H1 (cell line): ENCODE measurements around the gene IL17REL. TPM values are rescaled to one million over a fixed set of nuclear protein-coding genes. Genes with fewer than 3 reads are reported as not detected.

Source experiments
- CTCF ChIA-PET: fragments of 300-600 bp; sonication (Branson Sonifier 250); formaldehyde crosslinking; loops from one replicate; lab custom pipeline; 2021; ENCODE audit not compliant: partially characterized antibody; lab: Charles Lee
- POLR2A ChIA-PET: fragments of 300-600 bp; sonication (Branson Sonifier 250); formaldehyde crosslinking; loops from one replicate; lab custom pipeline; 2021; ENCODE audit warnings: inconsistent platforms; ENCODE audit not compliant: partially characterized antibody; lab: Charles Lee
- DNase-seq, 2 experiments: peaks; one replicate each; pipeline versions ENCODE4 v3.0.0 to v3.0.0-alpha.2; 2010 to 2022; ENCODE audit warnings: low spot score in 2 of 2, low read depth in 1 of 2, mixed read lengths in 1 of 2
- FAIRE-seq: peaks from 2 replicates; lab custom pipeline; 2011; peaks lifted over from hg19 to GRCh38; lab: Jason Lieb, UNC
- H2AFZ ChIP-seq: 2 replicates; pipeline ENCODE4 v1.8.1; 2012; ENCODE audit warnings: low read length, inconsistent platforms
- H2AK5ac ChIP-seq: 2 replicates; pipeline ENCODE4 v1.6.1; 2013; ENCODE audit warnings: low read depth, low read length
- H2BK120ac ChIP-seq: replicated peaks from 2 replicates; pipeline ENCODE3; 2013; ENCODE audit warnings: low read depth, low read length, inconsistent platforms
- H2BK12ac ChIP-seq: 2 replicates; pipeline ENCODE4 v1.6.1; 2013; ENCODE audit warnings: low read depth, low read length
- H2BK15ac ChIP-seq: 2 replicates; pipeline ENCODE4 v1.6.1; 2013; ENCODE audit warnings: low read length
- H2BK20ac ChIP-seq: 2 replicates; pipeline ENCODE4 v1.6.1; 2013; ENCODE audit warnings: low read length
- H2BK5ac ChIP-seq: 2 replicates; pipeline ENCODE4 v1.6.1; 2013; ENCODE audit warnings: low read depth, low read length
- H3K14ac ChIP-seq: 2 replicates; pipeline ENCODE4 v1.6.1; 2013; ENCODE audit warnings: inconsistent platforms; ENCODE audit not compliant: insufficient read length
- H3K18ac ChIP-seq: 2 replicates; pipeline ENCODE4 v1.6.1; 2013; ENCODE audit warnings: low read length; ENCODE audit errors: extremely low read depth
- H3K23ac ChIP-seq: 2 replicates; pipeline ENCODE4 v1.6.1; 2013; ENCODE audit warnings: inconsistent platforms; ENCODE audit not compliant: insufficient read length
- H3K23me2 ChIP-seq: 2 replicates; pipeline ENCODE4 v1.6.1; 2013; ENCODE audit warnings: low read depth, low read length
- H3K27ac ChIP-seq: 2 replicates; pipeline ENCODE4 v1.6.1; 2011; ENCODE audit warnings: low read depth, low read length, inconsistent platforms
- H3K27me3 ChIP-seq, 4 experiments: replicated peaks in 1 of 4; 1 replicate in 1 of 4; 2 replicates in 3 of 4; pipeline versions ENCODE4 v1.6.1 to v1.8.1; 2011 to 2013; ENCODE audit warnings: low read length in 3 of 4, mild to moderate bottlenecking in 3 of 4, inconsistent platforms in 2 of 4, mixed read lengths in 2 of 4, moderate library complexity in 1 of 4; ENCODE audit not compliant: control insufficient read depth in 3 of 4, insufficient read depth in 3 of 4; ENCODE audit errors: extremely low read depth in 1 of 4
- H3K36me3 ChIP-seq, 4 experiments: 2 replicates each; pipeline versions ENCODE4 v1.6.1 to v1.8.1; 2011 to 2013; ENCODE audit warnings: mild to moderate bottlenecking in 4 of 4, low read length in 3 of 4, moderate library complexity in 2 of 4, control low read depth in 1 of 4, inconsistent platforms in 1 of 4; ENCODE audit not compliant: insufficient read depth in 4 of 4, control insufficient read depth in 2 of 4
- H3K4ac ChIP-seq: replicated peaks from 2 replicates; pipeline ENCODE3; 2013; ENCODE audit warnings: low read length, low read depth, mixed read lengths, inconsistent platforms; ENCODE audit not compliant: insufficient read length
- H3K4me1 ChIP-seq, 4 experiments: replicated peaks in 1 of 4; 1 replicate in 1 of 4; 2 replicates in 3 of 4; pipeline versions ENCODE4 v1.6.1 to v1.8.1; 2011 to 2013; ENCODE audit warnings: low read length in 3 of 4, inconsistent platforms in 2 of 4, mixed read lengths in 1 of 4; ENCODE audit not compliant: insufficient read depth in 4 of 4, control insufficient read depth in 3 of 4
- H3K4me2 ChIP-seq, 2 experiments: 2 replicates each; pipeline versions ENCODE4 v1.6.1 to v1.8.1; 2011 to 2013; ENCODE audit warnings: low read depth in 2 of 2, low read length in 2 of 2, control low read depth in 1 of 2, inconsistent platforms in 1 of 2, mild to moderate bottlenecking in 1 of 2; ENCODE audit not compliant: insufficient read depth in 1 of 2
- H3K4me3 ChIP-seq, 4 experiments: fragments of 200-600, 300-600 bp in 1 of 4; sonication (generic), shearing (Covaris generic), sonication (Bioruptor Twin) in 1 of 4; 2 replicates each; pipeline versions ENCODE4 v1.5.1 to v1.8.1; 2011 to 2016; ENCODE audit warnings: low read length in 4 of 4, low read depth in 3 of 4, control low read depth in 2 of 4, inconsistent platforms in 2 of 4, mild to moderate bottlenecking in 2 of 4, mixed read lengths in 1 of 4, moderate library complexity in 1 of 4; ENCODE audit not compliant: insufficient read depth in 2 of 4; ENCODE audit errors: extremely low read depth in 1 of 4
- H3K56ac ChIP-seq: replicated peaks from 2 replicates; pipeline ENCODE3; 2013; ENCODE audit warnings: low read depth, mild to moderate bottlenecking, mixed read lengths, low read length, inconsistent platforms; ENCODE audit not compliant: insufficient read length
- H3K79me1 ChIP-seq: 2 replicates; pipeline ENCODE4 v1.6.1; 2013; ENCODE audit warnings: low read depth, low read length, control low read depth
- H3K79me2 ChIP-seq, 2 experiments: 2 replicates each; pipeline versions ENCODE4 v1.6.1 to v1.8.1; 2012 to 2013; ENCODE audit warnings: low read length in 2 of 2, mild to moderate bottlenecking in 2 of 2, inconsistent platforms in 1 of 2; ENCODE audit not compliant: insufficient read depth in 2 of 2, control insufficient read depth in 1 of 2
- H3K9ac ChIP-seq, 4 experiments: replicated peaks in 1 of 4; 1 replicate in 1 of 4; 2 replicates in 3 of 4; pipeline versions ENCODE4 v1.6.1 to v1.8.1; 2011 to 2013; ENCODE audit warnings: low read depth in 3 of 4, low read length in 3 of 4, control low read depth in 2 of 4, mild to moderate bottlenecking in 2 of 4, moderate library complexity in 2 of 4, inconsistent platforms in 1 of 4; ENCODE audit errors: extremely low read depth in 1 of 4
- H3K9me3 ChIP-seq, 2 experiments: 2 replicates each; pipeline versions ENCODE4 v1.6.1 to v1.8.1; 2012 to 2013; ENCODE audit warnings: mild to moderate bottlenecking in 2 of 2, moderate library complexity in 2 of 2, control low read depth in 1 of 2, inconsistent platforms in 1 of 2, low read depth in 1 of 2, low read length in 1 of 2, mixed read lengths in 1 of 2; ENCODE audit not compliant: insufficient read depth in 2 of 2
- H4K20me1 ChIP-seq, 2 experiments: replicated peaks in 1 of 2; 2 replicates each; pipeline versions ENCODE3 to v1.8.1; 2011 to 2013; ENCODE audit warnings: inconsistent platforms in 2 of 2, low read length in 2 of 2, mild to moderate bottlenecking in 1 of 2; ENCODE audit not compliant: insufficient read depth in 2 of 2, control insufficient read depth in 1 of 2
- H4K5ac ChIP-seq: 2 replicates; pipeline ENCODE4 v1.6.1; 2013; ENCODE audit warnings: low read length, low read depth, mixed read lengths, inconsistent platforms; ENCODE audit not compliant: insufficient read length
- H4K8ac ChIP-seq: 2 replicates; pipeline ENCODE4 v1.8.0; 2013; ENCODE audit warnings: mild to moderate bottlenecking, moderate library complexity, low read length, inconsistent platforms; ENCODE audit not compliant: insufficient read depth; ENCODE audit errors: extremely low read depth
- H4K91ac ChIP-seq: replicated peaks from 2 replicates; pipeline ENCODE3; 2013; ENCODE audit warnings: low read length, mixed read lengths, inconsistent platforms; ENCODE audit not compliant: insufficient read length
- CHD2 ChIP-seq: IDR thresholded peaks from 2 replicates; pipeline ENCODE4 v1.6.1; 2012; ENCODE audit warnings: low read length, improper control_type of control experiment
- EGR1 ChIP-seq: IDR thresholded peaks from 2 replicates; pipeline ENCODE4 v1.6.1; 2011; ENCODE audit warnings: low read depth, low read length, borderline replicate concordance
- GTF2F1 ChIP-seq: IDR thresholded peaks from 2 replicates; pipeline ENCODE4 v1.6.1; 2012; ENCODE audit warnings: low read depth, low read length, improper control_type of control experiment, borderline replicate concordance
- JUN ChIP-seq: IDR thresholded peaks from 2 replicates; pipeline ENCODE4 v1.6.1; 2011; ENCODE audit warnings: low read depth, mild to moderate bottlenecking, improper control_type of control experiment, low read length
- JUND ChIP-seq: IDR thresholded peaks from 2 replicates; pipeline ENCODE4 v1.6.1; 2011; ENCODE audit warnings: mild to moderate bottlenecking, improper control_type of control experiment, low read length
- KDM4A ChIP-seq: IDR thresholded peaks from one replicate; pipeline ENCODE4 v1.7.1; 2012; ENCODE audit warnings: low read depth, mild to moderate bottlenecking, moderate library complexity, low read length, inconsistent platforms; ENCODE audit not compliant: severe bottlenecking
- KDM5A ChIP-seq: fragments of 200-600 bp; IDR thresholded peaks from 2 replicates; pipeline ENCODE4 v1.7.1; 2012; ENCODE audit warnings: mild to moderate bottlenecking, low read length, inconsistent platforms, mixed read lengths
- POU5F1 ChIP-seq: IDR thresholded peaks from 2 replicates; pipeline ENCODE4 v1.6.1; 2011; ENCODE audit warnings: low read depth, mild to moderate bottlenecking, low read length, moderate library complexity
- RBBP5 ChIP-seq: IDR thresholded peaks from 2 replicates; pipeline ENCODE4 v1.7.1; 2012; ENCODE audit warnings: low read depth, mild to moderate bottlenecking, inconsistent platforms, low read length, moderate library complexity, borderline replicate concordance
- SIRT6 ChIP-seq: IDR thresholded peaks from one replicate; pipeline ENCODE4 v1.7.1; 2012; ENCODE audit warnings: low read length, inconsistent platforms
- SP4 ChIP-seq: IDR thresholded peaks from 2 replicates; pipeline ENCODE4 v1.6.1; 2012; ENCODE audit warnings: low read length, inconsistent platforms
- TAF1 ChIP-seq: IDR thresholded peaks from 2 replicates; pipeline ENCODE4 v1.6.1; 2011; ENCODE audit warnings: mild to moderate bottlenecking, low read depth, low read length
- TCF12 ChIP-seq: IDR thresholded peaks from 2 replicates; pipeline ENCODE4 v1.6.1; 2011; ENCODE audit warnings: low read depth, mild to moderate bottlenecking, low read length
- WGBS, 2 experiments: shearing (Covaris generic) in 1 of 2; methylation state at CpG; one replicate each; pipeline versions ENCODE4 v1.1.6 to v1.1.7; 2013 to 2015; ENCODE audit warnings: low lambda C conversion rate in 2 of 2, mixed read lengths in 2 of 2, inconsistent platforms in 1 of 2, low coverage in 1 of 2, missing lambda C conversion rate in 1 of 2; ENCODE audit not compliant: insufficient replicate concordance in 2 of 2, insufficient coverage in 1 of 2, insufficient read length in 1 of 2; ENCODE audit errors: extremely low coverage in 1 of 2, missing lambda C conversion rate in 1 of 2; 5-methylcytosine and 5-hydroxymethylcytosine counted together
- polyA plus RNA-seq, 7 experiments: library from polyadenylated mRNA; depleted of rRNA in 3 of 7; stranded (reverse) in 5 of 7; unstranded in 2 of 7; fragments of >200 nt in 5 of 7; fragments of 200-250 nt in 2 of 7; gene quantifications; 1 replicate in 5 of 7; 2 replicates in 1 of 7; 4 replicates in 1 of 7; pipeline versions ENCODE4 v1.2.1 to v1.2.3, GENCODE V29; 2011 to 2013; ENCODE audit warnings: missing spikeins in 2 of 7, mixed read lengths in 2 of 7
- total RNA-seq: library from RNA; stranded (reverse); fragmentation: NEBNext Ultra II Directional; extraction: Animal tissue kit (Norgen Biotek cat#: 25700); gene quantifications from 2 replicates; pipeline ENCODE4 v1.2.1, GENCODE V29; 2021

The IL17REL gene
- total and polyA plus RNA-seq, 2 of the 8 experiments (the other 6 are each of a cell fraction or from before 2014, with no cell fraction given), result 0.15 to 0.20 TPM

- Histone ChIP-seq H3K23ac (no peak overlapping the region), H3K23me2 (peaks cover 9% of the 10 kb centered on the region; the same call in 1 of the 2 replicates), H2BK15ac (peak overlapping the region; percentile 61; the same call in 1 of the 2 replicates), H2BK120ac (no peak overlapping the region), H2BK20ac (no peak overlapping the region), H3K4me2 (peak overlapping the region; percentile 71 to 78), H3K56ac (no peak overlapping the region), H3K18ac (peak overlapping the region; percentile 83), H3K27me3 (peaks cover 21 to 62% (median 47%) of the 10 kb centered on the region in 4 experiments), H2BK12ac (peak overlapping the region; percentile 27; the same call in 1 of the 2 replicates), H3K4me3 (peak overlapping the region; percentile 25 to 58 (median 28); a peak in 7 of 8 replicates), H3K79me1 (no peaks in the 10 kb centered on the region; the same call in 1 of the 2 replicates), H4K20me1 (peaks cover 0 to 2% of the 10 kb centered on the region in 2 experiments), H3K36me3 (no peaks in the 10 kb centered on the region), H3K14ac (no peak overlapping the region), H3K4me1 (peaks cover 0 to 20% (median 11%) of the 10 kb centered on the region in 4 experiments; a peak in 6 of 7 replicates), H2AFZ (peak overlapping the region; percentile 4; the same call in 1 of the 2 replicates), H2AK5ac (no peak overlapping the region), H4K91ac (no peak overlapping the region), H4K5ac (no peak overlapping the region), H3K27ac (no peak overlapping the region), H3K9ac (no peak overlapping the region), H3K79me2 (no peaks in the 10 kb centered on the region), H3K4ac (no peak overlapping the region), H4K8ac (peak overlapping the region; percentile 25), H3K9me3 (0 out of 4 replicates have a peak, but pooled peaks cover 0 to under 1% of the 10 kb centered on the region in 2 experiments), H2BK5ac (no peak overlapping the region)
- ChIA-PET CTCF (interaction anchor here (0.6 to 2.3 kb wide), 4 partner anchors 21 to 46 kb away, joined by 3 to 13 read pairs (median 4); no protein-coding TSS in a partner anchor), POLR2A (interaction anchor here (1.0 kb wide), 2 partner anchors 30 to 53 kb away, joined by 3 read pairs; no protein-coding TSS in a partner anchor)
- DNase-seq (peak in 1 of 2 experiments; percentile 54), FAIRE-seq (no peak)
- WGBS, 2 experiments, result 10% methylated on average over 26 of the region's 91 CpGs; no CpG with 5 or more reads in 1 of the 2 experiments
- TF ChIP-seq POU5F1, result no peak
- no peak for TF ChIP-seq KDM5A
- TF ChIP-seq JUND, result no peak
- TF ChIP-seq SP4, result no peak
- peak; percentile 72 for TF ChIP-seq KDM4A
- no peak for TF ChIP-seq SIRT6
- no peak for TF ChIP-seq TCF12
- TF ChIP-seq GTF2F1, result no peak
- no peak for TF ChIP-seq CHD2
- TF ChIP-seq EGR1, result no peak
- TF ChIP-seq JUN, result no peak
- TF ChIP-seq RBBP5, result no peak
- no peak for TF ChIP-seq TAF1
Measured at GRCh38 chr22:50014655-50015401, 2.3 kb upstream of the IL17REL start.
